ENCODE results near the gene CRMP1.

DNA sequence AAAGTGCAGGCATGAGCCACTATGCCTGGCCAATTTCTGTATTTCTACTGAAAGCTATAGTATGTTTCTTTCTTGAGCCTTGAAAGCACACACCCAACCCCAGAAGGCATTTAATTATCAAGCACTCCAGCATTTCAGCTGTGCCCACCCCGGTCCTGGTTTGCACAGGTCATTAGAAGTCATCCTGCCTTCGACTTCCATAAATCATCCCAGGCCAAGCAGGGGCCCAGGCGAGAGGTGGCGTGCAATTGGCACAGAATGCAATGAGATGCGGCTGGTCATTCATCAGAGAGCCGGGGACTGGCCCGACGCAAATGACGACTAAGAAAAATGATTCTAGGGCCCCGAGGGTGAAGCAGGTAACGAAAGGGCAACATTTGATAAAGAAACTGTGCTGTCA, 24.8 kb upstream of the CRMP1 start:
- TF ChIP-seq EZH2 (IDR thresholded peaks at IDR 0.05; ENCODE audit: low read length, unreplicated experiment) (no peak), CTCF (conservative IDR thresholded peaks at IDR 0.05; ENCODE audit: low read depth, low read length) (no peak)

Measured in PC-3 (cell line).